Omental fat pad (tissue), 4 donors: ENCODE data around the gene CD200R1L. TPM values are rescaled to one million over a fixed set of nuclear protein-coding genes. Genes with fewer than 3 reads are reported as not detected.

Experiments
- ATAC-seq: fragments of 150-250 bp; one replicate; pipeline ENCODE4 v1.9.1; 2016; ENCODE audit warnings: mild to moderate bottlenecking, moderate library complexity; ENCODE audit not compliant: low FRiP score
- DNase-seq: peaks from one replicate; pipeline ENCODE4 v3.0.0-alpha.2; 2019; ENCODE audit warnings: low spot score
- CTCF ChIP-seq, 3 donors: fragments of 450-650 bp; IDR thresholded peaks; one replicate each; pipeline ENCODE4 v1.5.1; 2016 to 2017; ENCODE audit warnings: antibody characterized with exemption in 3 of 3, mild to moderate bottlenecking in 3 of 3, moderate library complexity in 2 of 3
- total RNA-seq, 4 donors: library from RNA; depleted of rRNA; stranded (reverse); fragments of >200 nt; gene quantifications; one replicate each; pipeline ENCODE4 v1.1.0, GENCODE V29; 2016

CD200R1L gene
- total RNA-seq, 4 donors from 2014 or later = not detected

- ATAC-seq (no peak), DNase-seq (no peak)
- TF ChIP-seq CTCF (IDR thresholded peaks at IDR 0.05) = no peak
Observed at GRCh38 chr3:112806903-112807302, 39.8 kb downstream of the CD200R1L start.

- ATAC-seq = no peak
- TF ChIP-seq CTCF (IDR thresholded peaks at IDR 0.05) = no peak
- no peak for DNase-seq
Observed at GRCh38 chr3:112805126-112805525, 41.5 kb downstream of the CD200R1L start.

GRCh38 chr3:112804021-112804420 is 42.6 kb downstream of the CD200R1L start:
- DNase-seq (no peak), ATAC-seq (no peak)
- TF ChIP-seq CTCF (IDR thresholded peaks at IDR 0.05) = no peak

GRCh38 chr3:112803467-112803866 is 43.2 kb downstream of the CD200R1L start:
- DNase-seq (no peak), ATAC-seq (no peak)
- no peak for TF ChIP-seq CTCF (IDR thresholded peaks at IDR 0.05)

GRCh38 chr3:112802338-112802737 is 44.3 kb downstream of the CD200R1L start:
- no peak for TF ChIP-seq CTCF (IDR thresholded peaks at IDR 0.05)
- no peak for DNase-seq
- ATAC-seq = no peak

- TF ChIP-seq CTCF (IDR thresholded peaks at IDR 0.05) = no peak
- DNase-seq (no peak), ATAC-seq (no peak)
Observed at GRCh38 chr3:112799946-112800345, 46.7 kb downstream of the CD200R1L start.

GRCh38 chr3:112794622-112795172 is 52.0 kb downstream of the CD200R1L start:
- ATAC-seq (no peak), DNase-seq (no peak)
- TF ChIP-seq CTCF (IDR thresholded peaks at IDR 0.05) = no peak
